SK-N-MC (cell line): ENCODE results near the gene CLIC5.

Experiments used
- EZH2 ChIP-seq: fragments of 200-600 bp; sonication (generic); IDR thresholded peaks from one replicate; pipeline ENCODE4 v1.6.1; 2017; ENCODE audit warnings: antibody characterized with exemption
- POLR2AphosphoS5 ChIP-seq: IDR thresholded peaks from 2 replicates; pipeline ENCODE4 v1.6.1; 2012; ENCODE audit warnings: mild to moderate bottlenecking, low read depth, low read length, borderline replicate concordance

DNA sequence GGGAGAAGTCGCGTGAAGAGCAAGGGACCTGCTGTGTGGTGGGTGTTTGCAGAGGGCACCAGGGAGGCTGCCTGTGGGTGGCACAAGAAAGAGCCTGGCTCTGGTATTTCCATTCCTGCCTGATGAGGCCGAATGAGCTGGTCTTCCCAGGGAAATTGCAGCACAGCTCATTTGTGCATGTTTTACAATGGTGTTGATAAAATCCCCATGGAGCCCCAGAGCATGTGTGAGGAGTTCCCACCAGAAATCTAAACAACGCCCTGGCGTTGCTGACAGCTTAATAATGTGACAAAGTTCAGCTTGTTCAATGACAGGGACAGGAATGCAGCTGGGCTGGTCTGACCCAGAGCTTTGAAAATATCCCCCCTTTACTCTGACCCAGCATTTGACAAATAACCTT is 135.5 kb downstream of the CLIC5 start:
- TF ChIP-seq POLR2AphosphoS5 = no peak
- TF ChIP-seq EZH2 = no peak
